ENCODE results near the gene DMRTA2. TPM values are rescaled to one million over a fixed set of nuclear protein-coding genes. Genes with fewer than 3 reads are reported as not detected.

DMRTA2 gene
- total and polyA plus RNA-seq, 2 of the 8 experiments (the other 6 are each of a cell fraction or from before 2014, with no cell fraction given) = not detected

DNA sequence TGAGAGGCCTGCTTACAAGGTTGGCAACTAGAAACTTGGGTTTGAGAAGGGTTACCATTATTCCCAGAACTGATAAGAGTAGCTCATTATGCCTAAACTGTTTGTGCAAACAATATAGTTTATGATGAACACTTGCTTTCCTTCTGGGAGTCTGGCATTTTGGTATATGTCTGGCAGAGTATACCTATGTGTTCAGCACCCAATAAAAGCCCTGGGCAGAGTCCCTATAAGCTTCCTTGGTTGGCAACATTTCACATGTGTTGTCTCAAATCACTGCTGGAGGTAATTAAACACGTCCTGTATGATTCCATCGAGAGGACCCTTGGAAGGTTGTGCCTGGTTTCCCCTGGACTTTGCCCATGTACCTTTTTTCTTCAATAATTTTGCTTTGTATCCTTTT, 39.7 kb upstream of the DMRTA2 start:
- H3K23me2 ChIP-seq (ENCODE audit: low read depth, low read length) = no peaks in the 10 kb centered on the region
- DNase-seq (ENCODE audit: low read depth in 1 of 2, low spot score in 2 of 2) = no peak
- no peak overlapping the region for H3K4ac ChIP-seq (replicated peaks; ENCODE audit: insufficient read length, low read depth, low read length)
- no peak overlapping the region for H3K14ac ChIP-seq (ENCODE audit: insufficient read length)
- H3K9ac ChIP-seq (replicated peaks in 1 of 4; ENCODE audit: extremely low read depth in 1 of 4, low read depth in 3 of 4, low read length in 3 of 4) = no peak overlapping the region
- no peak overlapping the region for H4K8ac ChIP-seq (ENCODE audit: extremely low read depth, insufficient read depth, low read length)
- no peaks in the 10 kb centered on the region for H4K20me1 ChIP-seq (replicated peaks in 1 of 2; ENCODE audit: control insufficient read depth in 1 of 2, insufficient read depth in 2 of 2, low read length in 2 of 2)
- H3K36me3 ChIP-seq (ENCODE audit: control insufficient read depth in 2 of 4, insufficient read depth in 4 of 4, low read length in 3 of 4) = no peaks in the 10 kb centered on the region
- no peak overlapping the region for H2AFZ ChIP-seq (ENCODE audit: low read length)
- POLR2A ChIA-PET (ENCODE audit: partially characterized antibody) = no interaction called here
- no peak overlapping the region for H3K23ac ChIP-seq (ENCODE audit: insufficient read length)
- no peak overlapping the region for H2BK20ac ChIP-seq (ENCODE audit: low read length)
- H4K91ac ChIP-seq (replicated peaks; ENCODE audit: insufficient read length, low read length) = no peak overlapping the region
- no peak overlapping the region for H2AK5ac ChIP-seq (ENCODE audit: low read depth, low read length)
- no peaks in the 10 kb centered on the region for H3K79me1 ChIP-seq (ENCODE audit: low read depth, low read length)
- H3K79me2 ChIP-seq (ENCODE audit: control insufficient read depth in 1 of 2, insufficient read depth in 2 of 2, low read length in 2 of 2) = no peaks in the 10 kb centered on the region
- no peak overlapping the region for H2BK15ac ChIP-seq (ENCODE audit: low read length)
- FAIRE-seq = no peak
- no peaks in the 10 kb centered on the region for H3K4me1 ChIP-seq (replicated peaks in 1 of 4; ENCODE audit: control insufficient read depth in 3 of 4, insufficient read depth in 4 of 4, low read length in 3 of 4)
- 79% methylated on average over 2 of the region's 2 CpGs; no CpG with 5 or more reads in 1 of the 2 experiments for WGBS, 2 experiments (ENCODE audit: extremely low coverage in 1 of 2, insufficient coverage in 1 of 2, insufficient read length in 1 of 2, insufficient replicate concordance in 2 of 2, low coverage in 1 of 2, low lambda C conversion rate in 2 of 2, missing lambda C conversion rate in 1 of 2)
- H3K18ac ChIP-seq (ENCODE audit: extremely low read depth, low read length) = no peak overlapping the region
- no peak overlapping the region for H3K4me3 ChIP-seq (ENCODE audit: extremely low read depth in 1 of 4, insufficient read depth in 2 of 4, low read depth in 3 of 4, low read length in 4 of 4)
- H2BK12ac ChIP-seq (ENCODE audit: low read depth, low read length) = no peak overlapping the region
- H3K27me3 ChIP-seq (replicated peaks in 1 of 4; ENCODE audit: control insufficient read depth in 3 of 4, extremely low read depth in 1 of 4, insufficient read depth in 3 of 4, low read length in 3 of 4) = no peaks in the 10 kb centered on the region
- no peak overlapping the region for H3K27ac ChIP-seq (ENCODE audit: low read depth, low read length)
- CTCF ChIA-PET (ENCODE audit: partially characterized antibody) = no interaction called here
- TF ChIP-seq GABPA (IDR thresholded peaks at IDR 0.05; ENCODE audit: borderline replicate concordance, insufficient read depth, low read length) = no peak
- no peak for TF ChIP-seq CEBPB (IDR thresholded peaks at IDR 0.05; ENCODE audit: low read depth, low read length)
- TF ChIP-seq EGR1 (IDR thresholded peaks at IDR 0.05; ENCODE audit: borderline replicate concordance, low read depth, low read length) = no peak
- no peak for TF ChIP-seq POU5F1 (IDR thresholded peaks at IDR 0.05; ENCODE audit: low read depth, low read length)
- TF ChIP-seq FOSL1 (IDR thresholded peaks at IDR 0.05; ENCODE audit: insufficient read depth, low read depth, low read length) = no peak
- no peak for TF ChIP-seq SP1 (IDR thresholded peaks at IDR 0.05; ENCODE audit: low read depth, low read length)
- H3K56ac ChIP-seq (replicated peaks; ENCODE audit: insufficient read length, low read depth, low read length) = no peak overlapping the region
- H2BK5ac ChIP-seq (ENCODE audit: low read depth, low read length) = no peak overlapping the region
- no peak overlapping the region for H2BK120ac ChIP-seq (replicated peaks; ENCODE audit: low read depth, low read length)
- H3K9me3 ChIP-seq (ENCODE audit: insufficient read depth in 2 of 2, low read depth in 1 of 2, low read length in 1 of 2) = no peaks in the 10 kb centered on the region
- H3K4me2 ChIP-seq (ENCODE audit: insufficient read depth in 1 of 2, low read depth in 2 of 2, low read length in 2 of 2) = no peak overlapping the region
- H4K5ac ChIP-seq (ENCODE audit: insufficient read length, low read depth, low read length) = no peak overlapping the region

Data from H1 (cell line).